AG04450 (cell line): Measurements from ENCODE around the gene BCAS1. TPM values are rescaled to one million over a fixed set of nuclear protein-coding genes. Genes with fewer than 3 reads are reported as not detected.
A peak's percentile ranks its signal among the peaks of the same experiment; 100 is the strongest.

Experiments used
- CTCF ChIA-PET: fragments of 300-600, 350-600 bp; formaldehyde crosslinking; extraction: SDS; loops from one replicate; lab custom pipeline; 2022; ENCODE audit warnings: antibody characterized with exemption, inconsistent platforms; lab: Charles Lee
- POLR2A ChIA-PET: fragments of 350-600 bp; formaldehyde crosslinking; extraction: SDS; loops from one replicate; lab custom pipeline; 2021; ENCODE audit warnings: antibody characterized with exemption, inconsistent platforms; lab: Yijun Ruan, JAX
- DNase-seq: peaks from one replicate; pipeline ENCODE4 v3.0.0-alpha.2; 2011; ENCODE audit warnings: low read depth, low spot score
- H3K27ac ChIP-seq: one replicate; pipeline ENCODE4 v1.5.1; 2012; ENCODE audit warnings: low read depth, low read length, control low read depth
- H3K27me3 ChIP-seq: one replicate; pipeline ENCODE4 v1.6.0; 2012; ENCODE audit warnings: low read length; ENCODE audit not compliant: control insufficient read depth, insufficient read depth
- H3K4me3 ChIP-seq: 2 replicates; pipeline ENCODE4 v1.5.1; 2011; ENCODE audit warnings: mild to moderate bottlenecking, low read depth, low read length, control low read depth
- H3K9me3 ChIP-seq: 2 replicates; pipeline ENCODE4 v1.5.1; 2012; ENCODE audit warnings: low read length; ENCODE audit not compliant: control insufficient read depth, insufficient read depth
- polyA plus RNA-seq: library from polyadenylated mRNA; depleted of rRNA; stranded (reverse); fragments of >200 nt; gene quantifications from 2 replicates; pipeline ENCODE4 v1.2.3, GENCODE V29; 2011
- TF ChIP-seq, protein P1 (sequence below): IDR thresholded peaks from 2 replicates; pipeline ENCODE4 v1.5.1; 2011; ENCODE audit warnings: low read depth, low read length, control low read depth, inconsistent platforms

Gene BCAS1
- polyA plus RNA-seq, 1 experiment = not detected

GRCh38 chr20:53943522-53944291 is 126.7 kb downstream of the BCAS1 start:
- no peaks in the 10 kb centered on the region for H3K27me3 ChIP-seq
- TF ChIP-seq, protein P1, sequence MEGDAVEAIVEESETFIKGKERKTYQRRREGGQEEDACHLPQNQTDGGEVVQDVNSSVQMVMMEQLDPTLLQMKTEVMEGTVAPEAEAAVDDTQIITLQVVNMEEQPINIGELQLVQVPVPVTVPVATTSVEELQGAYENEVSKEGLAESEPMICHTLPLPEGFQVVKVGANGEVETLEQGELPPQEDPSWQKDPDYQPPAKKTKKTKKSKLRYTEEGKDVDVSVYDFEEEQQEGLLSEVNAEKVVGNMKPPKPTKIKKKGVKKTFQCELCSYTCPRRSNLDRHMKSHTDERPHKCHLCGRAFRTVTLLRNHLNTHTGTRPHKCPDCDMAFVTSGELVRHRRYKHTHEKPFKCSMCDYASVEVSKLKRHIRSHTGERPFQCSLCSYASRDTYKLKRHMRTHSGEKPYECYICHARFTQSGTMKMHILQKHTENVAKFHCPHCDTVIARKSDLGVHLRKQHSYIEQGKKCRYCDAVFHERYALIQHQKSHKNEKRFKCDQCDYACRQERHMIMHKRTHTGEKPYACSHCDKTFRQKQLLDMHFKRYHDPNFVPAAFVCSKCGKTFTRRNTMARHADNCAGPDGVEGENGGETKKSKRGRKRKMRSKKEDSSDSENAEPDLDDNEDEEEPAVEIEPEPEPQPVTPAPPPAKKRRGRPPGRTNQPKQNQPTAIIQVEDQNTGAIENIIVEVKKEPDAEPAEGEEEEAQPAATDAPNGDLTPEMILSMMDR = peak; percentile 67
- DNase-seq = no peak
- H3K4me3 ChIP-seq = peak overlapping the region; percentile 34
- ChIA-PET CTCF (interaction anchor here (0.7 to 2.0 kb wide), 9 partner anchors 12 to 1632 kb away, joined by 3 to 7 read pairs (median 5); no protein-coding TSS in a partner anchor), POLR2A (no interaction called here)
- H3K27ac ChIP-seq = no peak overlapping the region
- H3K9me3 ChIP-seq = no peaks in the 10 kb centered on the region

DNA sequence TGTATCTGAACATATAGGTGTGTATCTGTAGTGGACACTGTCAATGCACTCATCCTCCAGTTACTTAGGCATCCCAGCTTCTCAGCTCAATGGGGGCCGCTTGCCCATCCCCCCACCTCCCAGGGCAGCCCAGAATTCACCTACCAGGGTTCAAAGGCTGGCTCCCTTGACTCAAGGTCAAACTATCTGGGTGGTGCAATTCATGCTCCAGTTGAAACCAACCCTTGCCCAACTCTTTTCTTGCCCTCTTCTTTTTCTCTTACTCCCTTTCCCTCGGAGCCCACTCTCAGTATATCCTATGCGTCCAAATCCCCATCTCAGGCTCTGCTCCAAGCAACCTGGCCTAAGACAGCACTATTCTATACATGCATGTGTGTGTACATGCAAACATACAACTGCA is 127.4 kb downstream of the BCAS1 start:
- TF ChIP-seq, protein P1 = no peak
- H3K4me3 ChIP-seq = no peak overlapping the region
- no peak overlapping the region for H3K27ac ChIP-seq
- no peaks in the 10 kb centered on the region for H3K27me3 ChIP-seq
- CTCF ChIA-PET = interaction anchor here (11.6 kb wide), 1 partner anchor 363 kb away, joined by 154 read pairs; no protein-coding TSS in a partner anchor
- no peaks in the 10 kb centered on the region for H3K9me3 ChIP-seq
- DNase-seq = no peak
- POLR2A ChIA-PET = no interaction called here

GRCh38 chr20:53942472-53942816 is 128.0 kb downstream of the BCAS1 start:
- TF ChIP-seq, protein P1 = no peak
- Histone ChIP-seq H3K4me3 (no peak overlapping the region), H3K9me3 (no peaks in the 10 kb centered on the region), H3K27ac (no peak overlapping the region), H3K27me3 (no peaks in the 10 kb centered on the region)
- POLR2A ChIA-PET = no interaction called here
- no peak for DNase-seq
- CTCF ChIA-PET = interaction anchor here (0.9 to 11.6 kb wide), 5 partner anchors 27 to 395 kb away, joined by 3 to 154 read pairs (median 3); no protein-coding TSS in a partner anchor

DNA sequence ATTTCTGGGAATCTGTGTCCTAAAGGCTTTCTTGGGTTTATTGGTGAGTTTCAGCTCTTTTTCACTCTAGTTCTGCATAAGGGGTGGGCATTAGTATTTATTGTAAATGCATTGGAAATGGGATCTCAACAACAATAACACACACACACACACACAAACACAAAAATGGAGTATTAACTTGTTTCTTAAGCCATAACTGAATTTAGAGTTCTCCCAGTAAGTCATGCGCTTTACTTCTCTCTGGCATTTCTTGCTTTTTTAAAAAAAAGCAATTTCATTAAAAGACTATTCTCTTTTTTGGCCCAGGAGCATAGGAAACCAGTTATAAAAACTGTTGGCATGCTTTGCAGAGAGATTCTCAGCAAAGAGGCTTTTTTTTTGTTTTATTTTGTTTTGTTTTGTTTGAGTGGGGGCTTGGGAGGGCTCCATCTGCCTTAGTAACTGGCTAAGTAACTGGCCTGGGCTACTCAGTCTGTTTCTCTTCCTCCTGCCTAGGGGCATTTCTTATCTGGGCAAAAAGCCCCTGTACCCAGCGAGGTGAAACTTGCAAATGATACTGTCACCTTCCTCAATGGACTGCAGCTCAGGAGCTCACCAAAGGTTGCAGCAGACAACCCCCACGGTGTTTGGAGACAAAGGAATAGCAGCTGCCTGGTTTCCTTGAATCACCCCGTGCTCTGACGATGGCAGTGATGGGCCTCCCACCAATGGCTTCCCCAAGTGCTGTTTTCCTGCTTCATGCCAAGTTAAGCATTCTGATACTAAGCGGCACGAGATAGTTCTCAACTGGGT is 128.5 kb downstream of the BCAS1 start:
- no peaks in the 10 kb centered on the region for H3K27me3 ChIP-seq
- ChIA-PET POLR2A (interaction anchor here (0.7 kb wide), 1 partner anchor 41 kb away, joined by 4 read pairs; no protein-coding TSS in a partner anchor), CTCF (interaction anchor here (0.6 to 11.6 kb wide), 7 partner anchors 26 to 394 kb away, joined by 3 to 154 read pairs (median 3); no protein-coding TSS in a partner anchor)
- no peaks in the 10 kb centered on the region for H3K9me3 ChIP-seq
- no peak overlapping the region for H3K4me3 ChIP-seq
- TF ChIP-seq, protein P1 = no peak
- no peak for DNase-seq
- no peak overlapping the region for H3K27ac ChIP-seq
